Gastroesophageal sphincter (tissue), 3 donors: ENCODE measurements around the gene PKNOX1.

Experiments used
- CTCF ChIP-seq, 4 experiments: fragments of 200-600 bp in 2 of 4; fragments of 450-650 bp in 2 of 4; sonication (generic) in 1 of 4; IDR thresholded peaks; one replicate each; pipeline ENCODE4 v1.5.1; 2017 to 2019; ENCODE audit warnings: antibody characterized with exemption in 4 of 4, mild to moderate bottlenecking in 2 of 4, moderate library complexity in 2 of 4
- POLR2AphosphoS5 ChIP-seq: sonication (generic); formaldehyde crosslinking; IDR thresholded peaks from one replicate; pipeline ENCODE4 v1.6.1; 2017; ENCODE audit warnings: antibody characterized with exemption

- TF ChIP-seq CTCF (IDR thresholded peaks at IDR 0.05) (no peak), POLR2AphosphoS5 (no peak)
Observed at GRCh38 chr21:42964546-42965210, 9.7 kb upstream of the PKNOX1 start.
